Loucy (cell line): ENCODE data around the gene AFF3.

Experiments used
- H2AFZ ChIP-seq: fragments of 200-600 bp; sonication (generic); 2 replicates; pipeline ENCODE4 v1.6.0; 2016; ENCODE audit warnings: antibody characterized with exemption, mild to moderate bottlenecking, low read length, moderate library complexity
- H3F3A ChIP-seq: fragments of 200-600 bp; 2 replicates; pipeline ENCODE4 v1.6.0; 2016; ENCODE audit warnings: antibody characterized with exemption, low read depth, mild to moderate bottlenecking
- H3K27me3 ChIP-seq: fragments of 200-600 bp; sonication (generic); 2 replicates; pipeline ENCODE4 v1.6.1; 2014; ENCODE audit warnings: low read length, mild to moderate bottlenecking; ENCODE audit not compliant: insufficient read depth, poor library complexity, severe bottlenecking
- H3K36me3 ChIP-seq: fragments of 200-600 bp; sonication (generic); 2 replicates; pipeline ENCODE4 v1.6.1; 2016; ENCODE audit warnings: low read length; ENCODE audit not compliant: insufficient read depth
- H3K4me1 ChIP-seq: fragments of 200-600 bp; sonication (generic); 2 replicates; pipeline ENCODE4 v1.5.1; 2014; ENCODE audit warnings: low read length, mild to moderate bottlenecking; ENCODE audit not compliant: insufficient read depth, poor library complexity, severe bottlenecking
- H3K4me2 ChIP-seq: fragments of 200-600 bp; sonication (generic); 2 replicates; pipeline ENCODE4 v1.6.0; 2014; ENCODE audit warnings: antibody characterized with exemption, low read length, low read depth, mild to moderate bottlenecking; ENCODE audit not compliant: poor library complexity, severe bottlenecking
- H3K4me3 ChIP-seq: fragments of 200-600 bp; sonication (generic); 2 replicates; pipeline ENCODE4 v1.5.1; 2014; ENCODE audit warnings: low read length, mild to moderate bottlenecking, mixed read lengths; ENCODE audit not compliant: poor library complexity, severe bottlenecking
- H3K79me2 ChIP-seq: fragments of 200-600 bp; sonication (generic); 2 replicates; pipeline ENCODE4 v1.6.1; 2014; ENCODE audit warnings: low read length; ENCODE audit not compliant: insufficient read depth
- H3K9ac ChIP-seq: fragments of 200-600 bp; sonication (generic); 2 replicates; pipeline ENCODE4 v1.6.0; 2014; ENCODE audit warnings: mild to moderate bottlenecking, low read depth, low read length, moderate library complexity; ENCODE audit not compliant: poor library complexity, severe bottlenecking
- H3K9me2 ChIP-seq: fragments of 200-600 bp; sonication (generic); replicated peaks from 2 replicates; pipeline ENCODE4 v1.6.1; 2016; ENCODE audit warnings: low read depth, low read length, mixed read lengths
- H3K9me3 ChIP-seq: fragments of 200-600 bp; sonication (generic); 2 replicates; pipeline ENCODE4 v1.6.1; 2014; ENCODE audit warnings: mild to moderate bottlenecking, antibody characterized with exemption, low read length, low read depth; ENCODE audit not compliant: insufficient read depth
- H4K20me1 ChIP-seq: fragments of 200-600 bp; sonication (generic); 2 replicates; pipeline ENCODE4 v1.6.0; 2014; ENCODE audit warnings: antibody characterized with exemption, low read length, mild to moderate bottlenecking; ENCODE audit not compliant: insufficient read depth, poor library complexity, severe bottlenecking
- EZH2phosphoT487 ChIP-seq: fragments of 200-600 bp; IDR thresholded peaks from 2 replicates; pipeline ENCODE4 v1.6.1; 2018; ENCODE audit warnings: antibody characterized with exemption, mild to moderate bottlenecking, moderate library complexity, borderline replicate concordance
- TF ChIP-seq, protein P1 (sequence below): fragments of 200-600 bp; sonication (generic); conservative IDR thresholded peaks from 2 replicates; pipeline ENCODE4 v1.5.1; 2014; ENCODE audit warnings: mild to moderate bottlenecking, antibody characterized with exemption, low read length

Gene AFF3

GRCh38 chr2:99922664-99923063 is 219.7 kb downstream of the AFF3 start:
- H2AFZ ChIP-seq: no peak overlapping the region
- no peaks in the 10 kb centered on the region for H3K27me3 ChIP-seq
- H3K4me2 ChIP-seq: no peak overlapping the region
- H3K36me3 ChIP-seq: no peaks in the 10 kb centered on the region
- no peaks in the 10 kb centered on the region for H3K9me2 ChIP-seq
- TF ChIP-seq, protein P1, sequence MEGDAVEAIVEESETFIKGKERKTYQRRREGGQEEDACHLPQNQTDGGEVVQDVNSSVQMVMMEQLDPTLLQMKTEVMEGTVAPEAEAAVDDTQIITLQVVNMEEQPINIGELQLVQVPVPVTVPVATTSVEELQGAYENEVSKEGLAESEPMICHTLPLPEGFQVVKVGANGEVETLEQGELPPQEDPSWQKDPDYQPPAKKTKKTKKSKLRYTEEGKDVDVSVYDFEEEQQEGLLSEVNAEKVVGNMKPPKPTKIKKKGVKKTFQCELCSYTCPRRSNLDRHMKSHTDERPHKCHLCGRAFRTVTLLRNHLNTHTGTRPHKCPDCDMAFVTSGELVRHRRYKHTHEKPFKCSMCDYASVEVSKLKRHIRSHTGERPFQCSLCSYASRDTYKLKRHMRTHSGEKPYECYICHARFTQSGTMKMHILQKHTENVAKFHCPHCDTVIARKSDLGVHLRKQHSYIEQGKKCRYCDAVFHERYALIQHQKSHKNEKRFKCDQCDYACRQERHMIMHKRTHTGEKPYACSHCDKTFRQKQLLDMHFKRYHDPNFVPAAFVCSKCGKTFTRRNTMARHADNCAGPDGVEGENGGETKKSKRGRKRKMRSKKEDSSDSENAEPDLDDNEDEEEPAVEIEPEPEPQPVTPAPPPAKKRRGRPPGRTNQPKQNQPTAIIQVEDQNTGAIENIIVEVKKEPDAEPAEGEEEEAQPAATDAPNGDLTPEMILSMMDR: no peak
- no peak for TF ChIP-seq EZH2phosphoT487
- H3K79me2 ChIP-seq: no peaks in the 10 kb centered on the region
- H3K4me1 ChIP-seq: no peaks in the 10 kb centered on the region
- no peaks in the 10 kb centered on the region for H4K20me1 ChIP-seq
- no peak overlapping the region for H3K9ac ChIP-seq
- H3K9me3 ChIP-seq: no peaks in the 10 kb centered on the region
- H3K4me3 ChIP-seq: no peak overlapping the region
- no peaks in the 10 kb centered on the region for H3F3A ChIP-seq

DNA sequence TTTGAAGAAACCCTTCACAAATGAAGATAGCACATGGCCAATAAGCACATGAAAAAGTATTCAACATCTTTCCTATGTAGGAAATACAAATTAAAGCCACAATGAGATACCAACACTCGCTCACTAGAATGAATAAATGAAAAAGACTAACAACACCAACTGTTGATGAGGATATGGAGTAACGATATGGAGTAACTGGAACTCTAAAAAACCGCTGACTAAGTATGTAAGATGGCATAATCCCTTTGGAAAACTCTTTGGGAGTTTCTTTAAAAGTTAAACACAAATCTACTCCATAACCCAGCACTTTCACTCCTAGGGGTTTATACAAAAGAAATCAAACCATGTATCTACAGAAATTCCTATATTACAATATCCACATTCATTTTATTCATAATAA is 220.5 kb downstream of the AFF3 start:
- Histone ChIP-seq H4K20me1 (no peaks in the 10 kb centered on the region), H2AFZ (no peak overlapping the region), H3K4me2 (no peak overlapping the region), H3F3A (no peaks in the 10 kb centered on the region), H3K9me3 (no peaks in the 10 kb centered on the region), H3K9ac (no peak overlapping the region), H3K27me3 (no peaks in the 10 kb centered on the region), H3K9me2 (no peaks in the 10 kb centered on the region), H3K4me1 (no peaks in the 10 kb centered on the region), H3K4me3 (no peak overlapping the region), H3K36me3 (no peaks in the 10 kb centered on the region), H3K79me2 (no peaks in the 10 kb centered on the region)
- TF ChIP-seq EZH2phosphoT487: no peak
- TF ChIP-seq, protein P1: no peak

DNA sequence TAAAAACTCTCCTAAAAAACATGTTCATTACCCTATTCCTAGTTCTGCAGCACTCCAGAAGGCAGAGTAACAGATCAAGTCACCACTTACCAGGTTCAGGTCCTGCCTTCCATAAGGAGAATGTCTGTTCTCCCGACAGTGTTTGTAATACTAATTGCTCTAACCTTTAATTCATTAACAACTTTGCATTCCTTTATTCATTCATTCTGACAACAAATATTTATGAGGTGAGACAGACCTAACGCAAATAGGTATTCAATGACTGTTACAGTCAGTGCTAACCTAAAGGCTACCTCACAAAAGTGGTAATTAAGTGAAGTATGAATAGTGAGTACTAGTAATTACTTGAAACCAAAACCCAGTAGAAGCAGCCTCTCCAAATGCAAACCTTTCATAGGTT is 224.0 kb downstream of the AFF3 start:
- Histone ChIP-seq H3K4me3 (no peak overlapping the region), H3K9me2 (no peaks in the 10 kb centered on the region), H3F3A (no peaks in the 10 kb centered on the region), H3K27me3 (no peaks in the 10 kb centered on the region), H3K79me2 (no peaks in the 10 kb centered on the region), H3K9me3 (no peaks in the 10 kb centered on the region), H4K20me1 (no peaks in the 10 kb centered on the region), H3K36me3 (no peaks in the 10 kb centered on the region), H2AFZ (no peak overlapping the region), H3K4me1 (no peaks in the 10 kb centered on the region), H3K4me2 (no peak overlapping the region), H3K9ac (no peak overlapping the region)
- TF ChIP-seq, protein P1: no peak
- no peak for TF ChIP-seq EZH2phosphoT487
